Glutamatergic neuron (in vitro differentiated cells): ENCODE data around the gene MACROD1. TPM values are rescaled to one million over a fixed set of nuclear protein-coding genes. Genes with fewer than 3 reads are reported as not detected.
A peak's percentile ranks its signal among the peaks of the same experiment; 100 is the strongest.

Experiments used
- DNase-seq: peaks from one replicate; pipeline ENCODE4 v3.0.0; 2022
- H3K27ac Mint-ChIP-seq: one replicate; pipeline ENCODE4 v1.8.0; 2020; ENCODE audit warnings: mild to moderate bottlenecking, mixed read lengths, inconsistent platforms; ENCODE audit not compliant: unreplicated experiment
- H3K27me3 Mint-ChIP-seq: one replicate; pipeline ENCODE4 v1.8.0; 2020; ENCODE audit warnings: mild to moderate bottlenecking, moderate library complexity, mixed read lengths, inconsistent platforms; ENCODE audit not compliant: unreplicated experiment
- H3K36me3 Mint-ChIP-seq: one replicate; pipeline ENCODE4 v1.8.0; 2020; ENCODE audit warnings: mild to moderate bottlenecking, mixed read lengths, inconsistent platforms; ENCODE audit not compliant: unreplicated experiment
- H3K4me1 Mint-ChIP-seq: one replicate; pipeline ENCODE4 v1.8.0; 2020; ENCODE audit warnings: mild to moderate bottlenecking, low read depth, mixed read lengths, inconsistent platforms; ENCODE audit not compliant: unreplicated experiment
- H3K4me3 Mint-ChIP-seq: one replicate; pipeline ENCODE4 v1.8.0; 2020; ENCODE audit warnings: mild to moderate bottlenecking, mixed read lengths, inconsistent platforms; ENCODE audit not compliant: unreplicated experiment
- H3K9me3 Mint-ChIP-seq: one replicate; pipeline ENCODE4 v1.8.0; 2020; ENCODE audit warnings: mild to moderate bottlenecking, moderate library complexity, mixed read lengths, inconsistent platforms; ENCODE audit not compliant: unreplicated experiment
- CTCF ChIP-seq: fragments of 200-600 bp; sonication (generic); IDR thresholded peaks from one replicate; pipeline ENCODE4 v1.5.0; 2021; ENCODE audit not compliant: partially characterized antibody, unreplicated experiment
- total RNA-seq: library from RNA; stranded (reverse); fragmentation: NEBNext Ultra II Directional; extraction: Animal tissue kit (Norgen Biotek cat#: 25700); gene quantifications from one replicate; pipeline ENCODE4 v1.2.1, GENCODE V29; 2021; ENCODE audit not compliant: unreplicated experiment

MACROD1 gene
- total RNA-seq, 1 donor from 2014 or later, result 12.7 TPM

- Mint-ChIP-seq H3K4me3 (peak overlapping the region; percentile 28), H3K27ac (peak overlapping the region; percentile 80), H3K27me3 (peaks cover 5% of the 10 kb centered on the region), H3K36me3 (no peaks in the 10 kb centered on the region), H3K9me3 (peaks cover 4% of the 10 kb centered on the region), H3K4me1 (peaks cover 10% of the 10 kb centered on the region)
- peak; percentile 74 for DNase-seq
- TF ChIP-seq CTCF, result no peak
Observed at GRCh38 chr11:64204464-64204989, 38.6 kb upstream of the MACROD1 start.

- peaks cover 4% of the 10 kb centered on the region for H3K9me3 Mint-ChIP-seq
Observed at GRCh38 chr11:64204080-64204440, 38.1 kb upstream of the MACROD1 start.

GRCh38 chr11:64203421-64204079, 37.6 kb upstream of the MACROD1 start:
- no peak for DNase-seq
- Mint-ChIP-seq H3K4me1 (peaks cover 10% of the 10 kb centered on the region), H3K4me3 (no peak overlapping the region), H3K27ac (peak overlapping the region; percentile 68), H3K36me3 (no peaks in the 10 kb centered on the region), H3K9me3 (peaks cover 4% of the 10 kb centered on the region), H3K27me3 (peaks cover 2% of the 10 kb centered on the region)
- no peak for TF ChIP-seq CTCF

More at GRCh38 chr11:64204080-64204440, 38.1 kb upstream of the MACROD1 start:
- Mint-ChIP-seq H3K4me1 (peaks cover 10% of the 10 kb centered on the region), H3K36me3 (no peaks in the 10 kb centered on the region), H3K27ac (peak overlapping the region; percentile 80), H3K4me3 (no peak overlapping the region), H3K27me3 (peaks cover 5% of the 10 kb centered on the region)
- no peak for DNase-seq
- TF ChIP-seq CTCF, result no peak

- no peak for TF ChIP-seq CTCF
- no peak for DNase-seq
- peaks cover 10% of the 10 kb centered on the region for H3K4me1 Mint-ChIP-seq
- H3K9me3 Mint-ChIP-seq, result peaks cover 4% of the 10 kb centered on the region
- no peak overlapping the region for H3K4me3 Mint-ChIP-seq
- H3K27ac Mint-ChIP-seq, result no peak overlapping the region
- H3K27me3 Mint-ChIP-seq, result peaks cover 2% of the 10 kb centered on the region
- no peaks in the 10 kb centered on the region for H3K36me3 Mint-ChIP-seq
Observed at GRCh38 chr11:64202992-64203391, 37.1 kb upstream of the MACROD1 start.

- H3K36me3 Mint-ChIP-seq, result no peaks in the 10 kb centered on the region
- no peak overlapping the region for H3K4me3 Mint-ChIP-seq
- no peak for TF ChIP-seq CTCF
- peaks cover 10% of the 10 kb centered on the region for H3K4me1 Mint-ChIP-seq
- peaks cover 4% of the 10 kb centered on the region for H3K9me3 Mint-ChIP-seq
- peaks cover 2% of the 10 kb centered on the region for H3K27me3 Mint-ChIP-seq
- H3K27ac Mint-ChIP-seq, result peak overlapping the region; percentile 31
- DNase-seq, result no peak
Observed at GRCh38 chr11:64201543-64201942, 35.6 kb upstream of the MACROD1 start.
